Daoy (cell line): ENCODE measurements around the gene ZNF879. TPM values are rescaled to one million over a fixed set of nuclear protein-coding genes. Genes with fewer than 3 reads are reported as not detected.

Experiments used
- DNase-seq: peaks from one replicate; pipeline ENCODE4 v3.0.0-alpha.2; 2015; ENCODE audit warnings: low read depth
- total RNA-seq: library from RNA; depleted of rRNA; stranded (reverse); fragments of >200 nt; shearing (Covaris generic); gene quantifications from 2 replicates; pipeline ENCODE4 v1.2.3, GENCODE V29; 2014; rRNA removed

Gene ZNF879
- total RNA-seq, 1 experiment from 2014 or later = 2.0 TPM

DNA sequence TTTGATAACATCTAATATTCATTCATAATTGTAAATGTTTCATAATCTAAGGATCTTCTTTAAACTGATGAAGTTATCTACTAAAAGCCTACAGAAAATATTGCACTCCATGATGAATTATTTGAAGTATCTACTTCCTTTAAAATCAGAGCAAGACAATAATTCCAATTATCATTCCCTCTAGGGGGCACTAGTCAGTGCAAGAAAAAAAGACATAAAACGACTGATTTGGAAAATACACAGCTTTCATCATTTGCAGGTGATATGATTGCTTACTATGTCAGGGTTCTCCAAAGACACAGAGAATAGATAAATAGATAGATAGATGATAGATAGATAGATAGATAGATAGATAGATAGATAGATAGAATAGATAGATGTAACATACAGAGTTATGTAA is 14.9 kb upstream of the ZNF879 start:
- DNase-seq = no peak

- no peak for DNase-seq
Observed at GRCh38 chr5:179033004-179033580, 9.5 kb downstream of the ZNF879 start.

DNA sequence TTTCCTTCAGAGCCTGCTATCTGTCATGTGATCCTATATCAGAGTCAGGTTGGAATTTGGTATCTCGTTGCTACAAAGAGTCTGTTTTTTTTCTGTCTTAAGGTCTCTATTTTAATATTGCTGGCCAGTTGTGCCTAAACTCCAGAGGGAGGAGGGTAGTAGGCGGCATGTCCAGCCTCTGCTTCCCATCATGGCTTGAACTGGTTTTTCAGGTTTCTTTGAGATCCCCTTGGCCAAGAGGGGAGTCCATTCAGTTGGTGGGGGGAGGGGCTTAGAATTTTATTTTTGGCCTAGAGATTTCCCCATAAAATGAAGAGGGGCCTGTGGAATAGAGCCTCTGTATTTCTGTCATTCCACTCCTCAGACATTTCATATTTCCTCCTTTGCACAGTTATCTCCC is 21.2 kb downstream of the ZNF879 start:
- DNase-seq = no peak

GRCh38 chr5:179051784-179052183 is 28.2 kb downstream of the ZNF879 start:
- DNase-seq = no peak

- DNase-seq = no peak
Observed at GRCh38 chr5:179054036-179054785, 30.6 kb downstream of the ZNF879 start.

DNA sequence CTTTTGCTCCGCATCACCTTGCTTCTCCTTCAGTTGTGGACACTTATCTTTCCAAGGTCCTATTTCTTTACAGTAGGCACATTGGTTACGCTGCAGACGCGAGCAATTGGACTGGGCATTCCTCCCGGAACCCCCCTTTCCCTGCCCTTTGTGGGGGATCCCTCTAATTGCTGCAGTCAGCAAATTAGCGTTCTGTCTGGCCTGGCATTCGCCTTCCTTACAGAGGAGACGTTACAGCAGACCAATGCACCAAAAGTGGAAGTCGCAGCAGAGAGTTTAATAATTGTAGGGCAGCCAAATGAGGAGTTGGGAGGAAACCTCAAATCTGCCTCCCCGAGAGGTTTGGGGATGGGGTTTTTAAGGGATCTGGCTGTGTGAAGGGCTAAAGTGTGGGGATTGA is 31.3 kb downstream of the ZNF879 start:
- no peak for DNase-seq

- DNase-seq = no peak
Observed at GRCh38 chr5:179055436-179055835, 31.8 kb downstream of the ZNF879 start.

GRCh38 chr5:179055841-179056240 is 32.2 kb downstream of the ZNF879 start:
- no peak for DNase-seq

GRCh38 chr5:179060116-179061008 is 36.8 kb downstream of the ZNF879 start, which contains the start of gene ZNF354C:
TSS of gene ZNF354C (plus strand) at chr5:179060373. CDS start at chr5:179062069, 1,696 bp downstream.
- DNase-seq = peak; percentile 92

DNA sequence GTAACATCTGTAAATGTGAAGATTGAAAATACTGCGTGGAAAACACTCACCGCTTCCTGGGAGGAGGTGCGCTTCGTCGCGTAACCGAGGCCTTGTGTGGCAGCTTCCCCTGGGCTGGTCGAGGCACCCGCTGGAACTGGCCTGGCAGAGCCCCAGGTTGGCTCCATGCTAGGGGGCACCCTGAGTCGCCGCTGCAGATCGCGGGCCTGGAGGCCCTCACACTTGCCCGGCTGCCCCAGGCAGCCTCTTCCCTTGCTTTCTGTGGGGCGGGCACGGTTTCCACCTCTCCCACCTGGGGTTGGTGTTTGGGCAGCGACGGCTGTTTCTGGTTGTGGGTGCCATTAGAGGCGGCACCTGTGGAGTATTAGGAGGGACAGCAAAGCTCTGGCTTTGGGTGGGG is 37.4 kb downstream of the ZNF879 start:
- no peak for DNase-seq

- no peak for DNase-seq
Observed at GRCh38 chr5:179065703-179066102, 42.1 kb downstream of the ZNF879 start.

DNA sequence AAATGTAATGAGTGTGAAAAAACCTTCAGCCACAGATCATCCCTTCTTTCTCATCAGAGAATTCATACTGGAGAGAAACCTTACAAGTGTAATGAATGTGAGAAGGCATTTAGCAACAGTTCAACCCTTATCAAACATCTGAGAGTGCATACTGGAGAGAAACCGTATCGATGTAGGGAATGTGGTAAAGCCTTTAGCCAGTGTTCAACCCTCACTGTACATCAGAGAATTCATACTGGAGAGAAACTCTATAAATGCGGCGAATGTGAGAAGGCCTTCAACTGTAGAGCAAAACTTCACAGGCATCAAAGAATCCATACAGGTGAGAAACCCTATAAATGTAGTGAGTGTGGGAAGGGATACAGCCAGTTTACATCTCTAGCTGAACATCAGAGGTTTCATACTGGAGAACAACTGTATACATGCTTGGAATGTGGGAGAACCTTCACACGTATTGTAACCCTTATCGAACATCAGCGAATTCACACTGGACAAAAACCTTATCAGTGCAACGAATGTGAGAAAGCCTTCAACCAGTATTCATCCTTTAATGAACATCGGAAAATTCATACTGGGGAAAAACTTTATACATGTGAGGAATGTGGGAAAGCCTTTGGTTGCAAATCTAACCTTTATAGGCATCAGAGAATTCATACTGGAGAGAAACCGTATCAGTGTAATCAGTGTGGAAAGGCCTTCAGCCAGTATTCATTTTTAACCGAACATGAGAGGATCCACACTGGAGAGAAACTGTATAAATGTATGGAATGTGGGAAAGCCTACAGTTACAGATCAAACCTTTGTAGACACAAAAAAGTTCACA is 55.8 kb downstream of the ZNF879 start:
- DNase-seq = no peak

DNA sequence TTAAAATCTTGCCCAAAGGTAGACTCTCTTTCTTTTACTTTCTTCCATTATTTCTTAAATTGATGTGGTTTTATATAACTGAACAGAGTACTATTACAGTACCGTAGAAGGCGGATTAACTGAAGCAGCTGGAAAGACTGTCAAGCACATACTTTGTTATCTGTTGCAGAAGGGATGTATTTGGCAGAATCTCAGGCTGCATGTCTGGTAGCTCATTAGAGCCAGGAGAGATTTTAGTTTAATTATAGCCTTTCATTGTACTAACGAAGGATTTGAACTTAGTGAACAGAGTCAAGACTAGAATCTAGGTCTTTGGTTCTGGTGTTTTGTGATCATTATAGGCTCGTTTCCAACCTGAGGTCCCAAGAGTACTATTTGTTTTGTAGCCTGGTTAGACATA is 57.1 kb downstream of the ZNF879 start:
- no peak for DNase-seq

Other genes starting within 250 kb of the ZNF879 start
- gene ZNF354B, start 163.9 kb upstream of the ZNF879 start, total RNA-seq = 6.1 and 8.9 TPM in 2 replicates
- 0.11 TPM in 1 of 2 replicates, not detected in the other for gene ZFP2, start 127.9 kb upstream of the ZNF879 start, total RNA-seq
- 1.0 and 2.6 TPM in 2 replicates for gene ZNF454, start 82.6 kb upstream of the ZNF879 start, total RNA-seq
- not detected in 2 replicates for gene GRM6, start 28.5 kb upstream of the ZNF879 start, total RNA-seq
- gene ZNF354C, start 36.6 kb downstream of the ZNF879 start, total RNA-seq = 2.7 and 3.7 TPM in 2 replicates